ENCODE data around the gene PDE8A.

Gene PDE8A

GRCh38 chr15:85010386-85011159 is 28.9 kb downstream of the PDE8A start:
- peak; percentile 33; the same call in 1 of the 2 replicates for TF ChIP-seq CTCF (IDR thresholded peaks at IDR 0.05)

- no peak for TF ChIP-seq CTCF (IDR thresholded peaks at IDR 0.05)
Measured at GRCh38 chr15:85011160-85011571, 29.5 kb downstream of the PDE8A start.

GRCh38 chr15:85013785-85014184 is 32.1 kb downstream of the PDE8A start:
- TF ChIP-seq CTCF (IDR thresholded peaks at IDR 0.05) = no peak

GRCh38 chr15:85014932-85015331 is 33.3 kb downstream of the PDE8A start:
- no peak for TF ChIP-seq CTCF (IDR thresholded peaks at IDR 0.05)

GRCh38 chr15:85016275-85016674 is 34.6 kb downstream of the PDE8A start:
- no peak for TF ChIP-seq CTCF (IDR thresholded peaks at IDR 0.05)

- TF ChIP-seq CTCF (IDR thresholded peaks at IDR 0.05) = no peak
Measured at GRCh38 chr15:85019815-85020590, 38.3 kb downstream of the PDE8A start.

GRCh38 chr15:85021409-85021808 is 39.8 kb downstream of the PDE8A start:
- TF ChIP-seq CTCF (IDR thresholded peaks at IDR 0.05) = no peak
